BLaER1 treated with 17β-estradiol and CSF1 and Interleukin-3, amounts not matched to agents 10 nM and 100 nM (cell line): Measurements from ENCODE around the gene MFAP5.
A peak's percentile ranks its signal among the peaks of the same experiment; 100 is the strongest.

Experiments used
- H3K27ac ChIP-seq, 11 experiments: shearing (Covaris generic); formaldehyde crosslinking; 2 replicates each; pipeline ENCODE4 v1.8.1; 2022
- H3K27me3 ChIP-seq, 11 experiments: shearing (Covaris generic); formaldehyde crosslinking; 2 replicates each; pipeline ENCODE4 v1.8.1; 2022
- H3K36me3 ChIP-seq, 11 experiments: shearing (Covaris generic); formaldehyde crosslinking; 2 replicates each; pipeline ENCODE4 v1.8.1; 2022
- H3K4me1 ChIP-seq, 10 experiments: shearing (Covaris generic); formaldehyde crosslinking; 2 replicates each; pipeline ENCODE4 v1.8.1; 2022
- H3K4me2 ChIP-seq, 11 experiments: shearing (Covaris generic); formaldehyde crosslinking; 2 replicates each; pipeline ENCODE4 v1.8.1; 2022
- H3K4me3 ChIP-seq, 10 experiments: shearing (Covaris generic); formaldehyde crosslinking; 2 replicates each; pipeline ENCODE4 v1.8.1; 2022
- H3K9ac ChIP-seq, 11 experiments: shearing (Covaris generic); formaldehyde crosslinking; 2 replicates each; pipeline ENCODE4 v1.8.1; 2022
- H3K9me3 ChIP-seq, 11 experiments: shearing (Covaris generic); formaldehyde crosslinking; replicated peaks in 1 of 11; 2 replicates each; pipeline ENCODE4 v1.8.1; 2022
- H4K20me1 ChIP-seq, 11 experiments: shearing (Covaris generic); formaldehyde crosslinking; 2 replicates each; pipeline ENCODE4 v1.8.1; 2022
- Cebpa-rat ChIP-seq, 11 experiments: shearing (Covaris generic); IDR thresholded peaks; 2 replicates each; pipeline ENCODE4 v1.8.1; 2022

Gene MFAP5

DNA sequence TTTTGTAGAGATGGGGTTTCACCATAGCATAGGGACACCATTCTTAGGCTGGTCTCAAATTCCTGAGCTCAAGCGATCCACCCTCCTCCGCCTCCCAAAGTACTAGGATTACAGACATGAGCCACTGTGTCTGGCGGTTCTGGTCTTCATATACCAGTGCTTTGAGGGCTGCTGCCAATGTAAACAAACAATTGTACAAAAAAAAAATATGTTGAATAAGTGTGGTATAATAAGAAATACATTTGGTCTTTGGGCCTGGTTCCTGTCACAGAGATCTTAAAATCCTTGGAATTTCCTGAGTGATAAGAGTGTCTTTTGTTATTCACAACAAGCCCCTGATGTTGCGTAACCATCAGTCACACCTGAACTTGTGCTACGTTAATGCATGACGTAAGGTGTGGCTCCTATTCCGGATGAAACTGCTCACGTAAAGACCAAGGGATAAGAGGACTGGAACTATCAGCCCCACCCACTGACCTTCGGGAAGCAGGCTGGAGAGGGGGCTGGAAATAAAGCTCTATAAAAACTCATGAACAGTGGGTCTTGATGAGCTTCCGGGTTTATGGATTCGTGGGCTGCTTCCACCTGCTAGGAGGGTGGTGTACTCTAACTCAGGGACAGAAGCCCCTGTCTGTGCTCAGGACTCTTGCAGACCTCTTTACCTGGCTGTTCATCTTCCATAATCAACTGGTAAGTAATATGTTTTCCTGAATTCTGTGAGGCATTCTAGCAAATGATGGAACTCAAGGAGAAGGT is 18.7 kb upstream of the MFAP5 start:
- H3K9me3 ChIP-seq: peaks cover 0 to 10% (median 7%) of the 10 kb centered on the region in 11 experiments; a peak in 10 of 22 replicates
- no peak overlapping the region for H3K4me2 ChIP-seq
- no peaks in the 10 kb centered on the region for H3K36me3 ChIP-seq
- H3K4me3 ChIP-seq: no peak overlapping the region
- H4K20me1 ChIP-seq: no peaks in the 10 kb centered on the region
- peak in 8 of 11 experiments; percentile 39 to 93 (median 68); a peak in 13 of 22 replicates for TF ChIP-seq Cebpa-rat (IDR thresholded peaks at IDR 0.05)
- no peak overlapping the region for H3K27ac ChIP-seq
- H3K4me1 ChIP-seq: peaks cover 10 to 30% (median 19%) of the 10 kb centered on the region in 10 experiments; a peak in 17 of 20 replicates
- no peak overlapping the region for H3K9ac ChIP-seq
- no peaks in the 10 kb centered on the region for H3K27me3 ChIP-seq

- Histone ChIP-seq H3K9ac (no peak overlapping the region), H3K36me3 (no peaks in the 10 kb centered on the region), H3K27ac (no peak overlapping the region), H3K27me3 (no peaks in the 10 kb centered on the region), H3K4me2 (no peak overlapping the region), H3K4me1 (peaks cover 17 to 33% (median 23%) of the 10 kb centered on the region in 10 experiments; a peak in 19 of 20 replicates), H4K20me1 (no peaks in the 10 kb centered on the region), H3K4me3 (no peak overlapping the region), H3K9me3 (peaks cover 0 to 10% (median 7%) of the 10 kb centered on the region in 11 experiments; a peak in 10 of 22 replicates)
- TF ChIP-seq Cebpa-rat (IDR thresholded peaks at IDR 0.05): no peak
Measured at GRCh38 chr12:8680533-8680932, 17.9 kb upstream of the MFAP5 start.

DNA sequence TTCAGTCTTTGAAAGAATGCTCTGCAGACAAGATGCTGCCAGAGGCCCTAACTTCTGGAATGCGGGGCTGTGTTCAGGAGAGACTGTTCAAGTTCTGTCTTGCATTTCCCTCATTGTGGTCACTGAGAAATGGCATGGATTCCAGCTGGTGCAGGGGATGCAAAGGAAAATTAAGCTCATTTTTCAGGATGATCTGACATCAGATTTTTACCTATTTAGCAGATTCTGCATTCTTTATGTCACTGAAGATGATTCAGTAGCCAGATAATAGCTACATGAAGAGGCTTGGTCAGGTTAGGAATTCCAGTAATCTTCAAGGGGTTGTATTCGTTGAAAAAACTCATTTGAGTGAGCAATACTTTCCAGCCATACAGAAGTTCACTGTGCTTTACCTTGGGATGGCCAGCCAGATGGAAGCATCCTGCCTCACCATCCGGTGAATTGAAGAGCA is 16.1 kb upstream of the MFAP5 start:
- TF ChIP-seq Cebpa-rat (IDR thresholded peaks at IDR 0.05): no peak
- no peaks in the 10 kb centered on the region for H4K20me1 ChIP-seq
- no peak overlapping the region for H3K9ac ChIP-seq
- peaks cover 0 to 9% (median 3%) of the 10 kb centered on the region in 11 experiments; a peak in 4 of 22 replicates for H3K9me3 ChIP-seq
- H3K27ac ChIP-seq: no peak overlapping the region
- H3K4me1 ChIP-seq: peaks cover 15 to 33% (median 23%) of the 10 kb centered on the region in 10 experiments; a peak in 19 of 20 replicates
- H3K4me3 ChIP-seq: no peak overlapping the region
- no peak overlapping the region for H3K4me2 ChIP-seq
- no peaks in the 10 kb centered on the region for H3K27me3 ChIP-seq
- no peaks in the 10 kb centered on the region for H3K36me3 ChIP-seq

GRCh38 chr12:8677362-8677761 is 14.7 kb upstream of the MFAP5 start:
- Histone ChIP-seq H3K4me1 (peaks cover 15 to 33% (median 23%) of the 10 kb centered on the region in 10 experiments; a peak in 19 of 20 replicates), H3K9ac (no peak overlapping the region)
- TF ChIP-seq Cebpa-rat (IDR thresholded peaks at IDR 0.05): no peak

DNA sequence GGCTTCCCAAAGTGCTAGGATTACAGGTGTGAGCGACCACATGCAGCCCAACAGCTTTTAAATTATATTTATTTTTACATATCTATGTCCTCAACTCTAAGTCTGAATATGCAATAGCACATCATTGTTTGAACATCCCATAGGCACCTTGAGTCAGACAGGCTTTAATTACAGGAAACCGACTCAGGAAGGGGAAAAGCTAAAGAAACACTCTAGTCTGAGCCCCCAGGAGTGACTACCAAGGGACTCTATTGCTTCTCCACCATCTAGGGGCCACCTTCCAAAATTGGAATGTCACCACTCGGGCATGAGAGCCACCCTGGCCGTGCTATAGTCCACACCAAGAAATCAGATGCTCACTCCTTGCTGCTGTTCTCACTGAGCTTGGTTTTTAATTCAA is 14.0 kb upstream of the MFAP5 start:
- Histone ChIP-seq H3K4me3 (no peak overlapping the region), H4K20me1 (no peaks in the 10 kb centered on the region), H3K27ac (peak overlapping the region in 4 of 11 experiments; percentile 19 to 81 (median 76); a peak in 5 of 22 replicates), H3K36me3 (no peaks in the 10 kb centered on the region), H3K4me2 (peak overlapping the region in 7 of 11 experiments; percentile 18 to 56 (median 30); a peak in 7 of 22 replicates), H3K4me1 (peaks cover 15 to 38% (median 23%) of the 10 kb centered on the region in 10 experiments; a peak in 19 of 20 replicates), H3K9ac (no peak overlapping the region), H3K9me3 (peaks cover 11 to 29% (median 22%) of the 10 kb centered on the region in 11 experiments; a peak in 21 of 22 replicates), H3K27me3 (no peaks in the 10 kb centered on the region)
- no peak for TF ChIP-seq Cebpa-rat (IDR thresholded peaks at IDR 0.05)

More at GRCh38 chr12:8677362-8677761, 14.7 kb upstream of the MFAP5 start:
- no peak overlapping the region for H3K4me3 ChIP-seq
- H3K27ac ChIP-seq: peak overlapping the region in 1 of 11 experiments; percentile 19; a peak in 1 of 22 replicates
- no peaks in the 10 kb centered on the region for H3K27me3 ChIP-seq
- H4K20me1 ChIP-seq: no peaks in the 10 kb centered on the region
- peaks cover 6 to 22% (median 15%) of the 10 kb centered on the region in 11 experiments; a peak in 21 of 22 replicates for H3K9me3 ChIP-seq
- no peaks in the 10 kb centered on the region for H3K36me3 ChIP-seq
- H3K4me2 ChIP-seq: peak overlapping the region in 1 of 11 experiments; percentile 51; a peak in 1 of 22 replicates

DNA sequence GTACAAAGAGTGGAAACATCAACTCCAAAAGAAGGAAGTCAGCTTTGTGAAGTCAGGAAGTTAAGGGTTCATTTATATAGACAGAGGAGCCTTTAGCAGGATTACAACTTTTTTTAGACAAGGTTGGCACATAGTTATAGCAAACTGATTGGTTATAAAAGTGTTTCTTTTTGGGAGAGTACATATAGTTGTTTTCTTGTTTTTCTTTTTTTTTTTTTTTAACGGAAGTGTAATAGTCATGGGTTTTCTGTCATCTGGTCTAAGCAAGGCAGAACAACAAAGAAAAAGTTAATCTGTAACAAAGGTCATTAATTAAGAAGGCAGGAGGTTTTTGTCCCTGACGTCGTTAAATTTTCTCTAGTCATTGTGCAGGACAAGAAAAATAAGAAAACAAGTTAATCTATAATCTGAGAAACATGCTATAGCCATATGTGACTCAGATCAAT is 13.0 kb upstream of the MFAP5 start:
- Histone ChIP-seq H4K20me1 (no peaks in the 10 kb centered on the region), H3K9ac (peak overlapping the region in 5 of 11 experiments; percentile 7 to 54 (median 39); a peak in 5 of 22 replicates), H3K4me1 (peaks cover 15 to 48% (median 23%) of the 10 kb centered on the region in 10 experiments; a peak in 19 of 20 replicates), H3K27ac (peak overlapping the region; percentile 2 to 85 (median 63); a peak in 20 of 22 replicates), H3K27me3 (no peaks in the 10 kb centered on the region), H3K4me2 (peak overlapping the region; percentile 6 to 80 (median 44); a peak in 20 of 22 replicates), H3K9me3 (peaks cover 19 to 40% (median 33%) of the 10 kb centered on the region in 11 experiments), H3K36me3 (peaks cover 0 to 3% (median 0%) of the 10 kb centered on the region in 11 experiments; a peak in 1 of 22 replicates), H3K4me3 (no peak overlapping the region)
- no peak for TF ChIP-seq Cebpa-rat (IDR thresholded peaks at IDR 0.05)

DNA sequence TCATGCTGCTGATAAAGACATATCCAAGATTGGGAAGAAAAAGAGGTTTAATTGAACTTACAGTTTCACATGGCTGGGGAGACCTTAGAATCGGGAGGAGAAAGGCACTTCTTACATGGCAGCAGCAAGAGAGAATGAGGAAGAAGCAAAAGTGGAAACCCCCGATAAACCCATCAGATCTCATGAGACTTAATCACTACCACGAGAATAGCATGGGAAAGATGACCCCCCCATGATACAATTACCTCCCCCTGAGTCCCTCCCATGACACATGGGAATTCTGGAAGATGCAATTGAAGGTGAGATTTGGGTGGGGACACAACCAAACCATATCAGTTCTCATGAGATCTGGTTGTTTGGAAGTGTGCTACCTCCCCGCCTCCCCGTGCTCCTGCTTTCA is 9.8 kb upstream of the MFAP5 start:
- H3K4me3 ChIP-seq: no peak overlapping the region
- peaks cover 0 to 6% (median 0%) of the 10 kb centered on the region in 11 experiments; a peak in 1 of 22 replicates for H3K36me3 ChIP-seq
- H3K4me1 ChIP-seq: peaks cover 34 to 72% (median 42%) of the 10 kb centered on the region in 10 experiments
- H3K27ac ChIP-seq: peak overlapping the region in 1 of 11 experiments; percentile 42; a peak in 1 of 22 replicates
- H3K27me3 ChIP-seq: no peaks in the 10 kb centered on the region
- H3K4me2 ChIP-seq: peak overlapping the region in 1 of 11 experiments; percentile 36; a peak in 1 of 22 replicates
- H4K20me1 ChIP-seq: no peaks in the 10 kb centered on the region
- H3K9me3 ChIP-seq: peaks cover 25 to 54% (median 42%) of the 10 kb centered on the region in 11 experiments
- no peak for TF ChIP-seq Cebpa-rat (IDR thresholded peaks at IDR 0.05)
- no peak overlapping the region for H3K9ac ChIP-seq

GRCh38 chr12:8668441-8668840 is 5.8 kb upstream of the MFAP5 start:
- Histone ChIP-seq H4K20me1 (no peaks in the 10 kb centered on the region), H3K27ac (peak overlapping the region in 7 of 11 experiments; percentile 13 to 46 (median 28); a peak in 9 of 22 replicates), H3K4me2 (peak overlapping the region; percentile 55 to 90 (median 74)), H3K4me3 (peak overlapping the region in 5 of 10 experiments; percentile 13 to 41 (median 27); a peak in 6 of 20 replicates), H3K9ac (no peak overlapping the region), H3K27me3 (no peaks in the 10 kb centered on the region), H3K9me3 (peaks cover 25 to 45% (median 36%) of the 10 kb centered on the region in 11 experiments), H3K4me1 (peaks cover 20 to 55% (median 26%) of the 10 kb centered on the region in 10 experiments), H3K36me3 (peaks cover 0 to 6% (median 0%) of the 10 kb centered on the region in 11 experiments; a peak in 1 of 22 replicates)
- no peak for TF ChIP-seq Cebpa-rat (IDR thresholded peaks at IDR 0.05)
